GM06990 (cell line): ENCODE measurements around the gene ENOPH1.

ENCODE experiments used
- DNase-seq: peaks from one replicate; pipeline ENCODE4 v3.0.0-alpha.2; 2011; ENCODE audit not compliant: insufficient read length; ENCODE audit errors: extremely low read depth
- H3K27me3 ChIP-seq: replicated peaks from 2 replicates; pipeline ENCODE4 v1.6.0; 2011; ENCODE audit warnings: low read length; ENCODE audit not compliant: control insufficient read depth, insufficient read depth
- H3K36me3 ChIP-seq: 2 replicates; pipeline ENCODE4 v1.5.1; 2011; ENCODE audit warnings: low read length; ENCODE audit not compliant: control insufficient read depth, insufficient read depth
- H3K4me3 ChIP-seq: replicated peaks from 2 replicates; pipeline ENCODE4 v1.5.1; 2011; ENCODE audit warnings: low read depth, mild to moderate bottlenecking, control low read depth, low read length
- CTCF ChIP-seq: IDR thresholded peaks from 2 replicates; pipeline ENCODE4 v1.5.1; 2011; ENCODE audit warnings: low read length, control low read depth, mild to moderate bottlenecking, inconsistent platforms; ENCODE audit not compliant: insufficient read depth, poor library complexity, severe bottlenecking

The ENOPH1 gene

GRCh38 chr4:82434949-82435348, 4.6 kb downstream of the ENOPH1 start:
- DNase-seq, result no peak
- Histone ChIP-seq H3K27me3 (no peaks in the 10 kb centered on the region), H3K4me3 (no peak overlapping the region), H3K36me3 (peaks cover 2% of the 10 kb centered on the region)
- TF ChIP-seq CTCF, result no peak

GRCh38 chr4:82436130-82436529, 5.7 kb downstream of the ENOPH1 start:
- no peak overlapping the region for H3K4me3 ChIP-seq
- no peaks in the 10 kb centered on the region for H3K27me3 ChIP-seq
- H3K36me3 ChIP-seq, result peaks cover 2% of the 10 kb centered on the region
- no peak for TF ChIP-seq CTCF
- no peak for DNase-seq

- H3K27me3 ChIP-seq, result no peaks in the 10 kb centered on the region
- peaks cover 2% of the 10 kb centered on the region for H3K36me3 ChIP-seq
- no peak for TF ChIP-seq CTCF
- H3K4me3 ChIP-seq, result no peak overlapping the region
- DNase-seq, result no peak
Observed at GRCh38 chr4:82436780-82437179, 6.4 kb downstream of the ENOPH1 start.

- no peak for TF ChIP-seq CTCF
- peaks cover 2% of the 10 kb centered on the region for H3K36me3 ChIP-seq
- no peak for DNase-seq
- H3K4me3 ChIP-seq, result no peak overlapping the region
- no peaks in the 10 kb centered on the region for H3K27me3 ChIP-seq
Observed at GRCh38 chr4:82437285-82438005, 7.1 kb downstream of the ENOPH1 start.

GRCh38 chr4:82439088-82439487, 8.7 kb downstream of the ENOPH1 start:
- Histone ChIP-seq H3K4me3 (no peak overlapping the region), H3K36me3 (peaks cover 2% of the 10 kb centered on the region), H3K27me3 (no peaks in the 10 kb centered on the region)
- DNase-seq, result no peak
- TF ChIP-seq CTCF, result no peak

- no peak overlapping the region for H3K4me3 ChIP-seq
- no peaks in the 10 kb centered on the region for H3K27me3 ChIP-seq
- no peak for TF ChIP-seq CTCF
- no peak for DNase-seq
- H3K36me3 ChIP-seq, result peaks cover 4% of the 10 kb centered on the region
Observed at GRCh38 chr4:82447886-82448285, 17.5 kb downstream of the ENOPH1 start.
